Mesendoderm (in vitro differentiated cells): ENCODE data around the gene SPG11.
"Not testable (repeated sequence)": the region's sequence is repeated elsewhere in the genome, so short reads cannot be mapped to it uniquely, and the experiment has no call there.

ENCODE experiments used
- DNase-seq: peaks from one replicate; pipeline ENCODE4 v3.0.0; 2013
- H2AK5ac ChIP-seq: 2 replicates; pipeline ENCODE4 v1.6.1; 2013; ENCODE audit warnings: low read length, inconsistent platforms
- H2BK120ac ChIP-seq: 2 replicates; pipeline ENCODE4 v1.6.1; 2013; ENCODE audit warnings: low read depth, mild to moderate bottlenecking, low read length, moderate library complexity, mixed read lengths
- H2BK15ac ChIP-seq: replicated peaks from 2 replicates; pipeline ENCODE4 v1.6.1; 2013; ENCODE audit warnings: low read depth, mild to moderate bottlenecking, moderate library complexity
- H2BK5ac ChIP-seq: 2 replicates; pipeline ENCODE4 v1.6.1; 2013; ENCODE audit warnings: low read length, inconsistent platforms
- H3K18ac ChIP-seq: 2 replicates; pipeline ENCODE4 v1.6.1; 2013; ENCODE audit warnings: mild to moderate bottlenecking, low read length, mixed read lengths
- H3K23ac ChIP-seq: one replicate; pipeline ENCODE4 v1.6.1; 2013; ENCODE audit warnings: low read length
- H3K27ac ChIP-seq: 2 replicates; pipeline ENCODE4 v1.5.1; 2013; ENCODE audit warnings: low read depth, mild to moderate bottlenecking, inconsistent platforms, low read length, moderate library complexity
- H3K27me3 ChIP-seq: 2 replicates; pipeline ENCODE4 v1.6.1; 2013; ENCODE audit warnings: low read length, control low read depth, mild to moderate bottlenecking, inconsistent platforms; ENCODE audit not compliant: insufficient read depth, poor library complexity
- H3K36me3 ChIP-seq: 2 replicates; pipeline ENCODE4 v1.6.1; 2013; ENCODE audit warnings: low read length, inconsistent platforms; ENCODE audit not compliant: control insufficient read depth, insufficient read depth
- H3K4ac ChIP-seq: one replicate; pipeline ENCODE4 v1.6.1; 2013; ENCODE audit warnings: low read depth, mild to moderate bottlenecking, low read length, moderate library complexity
- H3K4me1 ChIP-seq: 2 replicates; pipeline ENCODE4 v1.6.1; 2013; ENCODE audit warnings: low read depth, low read length, inconsistent platforms; ENCODE audit not compliant: control insufficient read depth
- H3K4me2 ChIP-seq: 2 replicates; pipeline ENCODE4 v1.6.1; 2013; ENCODE audit warnings: low read length
- H3K4me3 ChIP-seq: 2 replicates; pipeline ENCODE4 v1.5.1; 2013; ENCODE audit warnings: mild to moderate bottlenecking, low read length
- H3K56ac ChIP-seq: one replicate; pipeline ENCODE4 v1.6.1; 2013; ENCODE audit warnings: low read length
- H3K79me1 ChIP-seq: 2 replicates; pipeline ENCODE4 v1.6.1; 2013; ENCODE audit warnings: low read length, inconsistent platforms
- H3K79me2 ChIP-seq: 2 replicates; pipeline ENCODE4 v1.6.1; 2013; ENCODE audit warnings: mild to moderate bottlenecking, low read length; ENCODE audit not compliant: control insufficient read depth, insufficient read depth
- H3K9ac ChIP-seq: 2 replicates; pipeline ENCODE4 v1.6.1; 2013; ENCODE audit warnings: low read length, inconsistent platforms
- H4K5ac ChIP-seq: one replicate; pipeline ENCODE4 v1.6.1; 2013; ENCODE audit warnings: low read length
- H4K8ac ChIP-seq: one replicate; pipeline ENCODE4 v1.6.1; 2013; ENCODE audit warnings: low read depth, mild to moderate bottlenecking, control low read depth, low read length, moderate library complexity
- WGBS: extraction: QIAGEN DNeasy Blood & Tissue Kit; methylation state at CpG from one replicate; pipeline ENCODE4 v1.1.7; 2013; ENCODE audit warnings: low lambda C conversion rate, missing lambda C conversion rate; ENCODE audit not compliant: insufficient coverage; ENCODE audit errors: extremely low coverage; 5-methylcytosine and 5-hydroxymethylcytosine counted together

SPG11 gene

GRCh38 chr15:44710236-44711095 is 47.0 kb upstream of the SPG11 start:
- Histone ChIP-seq H3K4me1 (peaks cover 2% of the 10 kb centered on the region), H3K9ac (peak overlapping the region; percentile 31), H2BK15ac (no peak overlapping the region), H3K23ac (no peak overlapping the region), H3K4me2 (peak overlapping the region; percentile 27), H2BK5ac (no peak overlapping the region), H2BK120ac (no peak overlapping the region), H4K5ac (no peak overlapping the region), H3K79me2 (peaks cover 4% of the 10 kb centered on the region), H3K56ac (peak overlapping the region; percentile 73), H3K4me3 (peak overlapping the region; percentile 12), H3K18ac (no peak overlapping the region), H3K36me3 (no peaks in the 10 kb centered on the region), H3K79me1 (no peaks in the 10 kb centered on the region), H3K27ac (peak overlapping the region; percentile 66), H3K27me3 (no peaks in the 10 kb centered on the region), H2AK5ac (no peak overlapping the region), H4K8ac (no peak overlapping the region), H3K4ac (no peak overlapping the region)
- no CpG with 5 or more reads among the region's 11 CpGs for WGBS
- peak; percentile 63 for DNase-seq

GRCh38 chr15:44706946-44707636 is 43.6 kb upstream of the SPG11 start:
- no CpG with 5 or more reads among the region's 2 CpGs for WGBS
- no peak overlapping the region for H3K4ac ChIP-seq
- H2AK5ac ChIP-seq: no peak overlapping the region
- no peaks in the 10 kb centered on the region for H3K79me1 ChIP-seq
- no peak overlapping the region for H2BK120ac ChIP-seq
- H3K4me2 ChIP-seq: no peak overlapping the region
- H2BK5ac ChIP-seq: no peak overlapping the region
- H3K36me3 ChIP-seq: no peaks in the 10 kb centered on the region
- no peaks in the 10 kb centered on the region for H3K79me2 ChIP-seq
- H3K27me3 ChIP-seq: no peaks in the 10 kb centered on the region
- no peak overlapping the region for H3K27ac ChIP-seq
- H3K4me1 ChIP-seq: no peaks in the 10 kb centered on the region
- H3K18ac ChIP-seq: no peak overlapping the region
- no peak for DNase-seq
- no peak overlapping the region for H4K5ac ChIP-seq
- no peak overlapping the region for H3K56ac ChIP-seq
- no peak overlapping the region for H3K4me3 ChIP-seq
- no peak overlapping the region for H3K9ac ChIP-seq
- no peak overlapping the region for H2BK15ac ChIP-seq
- H3K23ac ChIP-seq: no peak overlapping the region
- no peak overlapping the region for H4K8ac ChIP-seq

- Histone ChIP-seq H3K4ac (no peak overlapping the region), H3K4me2 (no peak overlapping the region), H3K27me3 (no peaks in the 10 kb centered on the region), H3K79me1 (no peaks in the 10 kb centered on the region), H3K56ac (no peak overlapping the region), H3K4me3 (no peak overlapping the region), H3K18ac (no peak overlapping the region), H2BK5ac (no peak overlapping the region), H4K8ac (no peak overlapping the region), H3K4me1 (no peaks in the 10 kb centered on the region), H3K79me2 (no peaks in the 10 kb centered on the region), H2AK5ac (no peak overlapping the region), H3K36me3 (no peaks in the 10 kb centered on the region), H2BK120ac (no peak overlapping the region), H2BK15ac (no peak overlapping the region), H3K27ac (no peak overlapping the region), H3K23ac (no peak overlapping the region), H3K9ac (no peak overlapping the region), H4K5ac (no peak overlapping the region)
- DNase-seq: no peak
- WGBS: no CpG with 5 or more reads among the region's 2 CpGs
Measured at GRCh38 chr15:44706401-44706800, 42.9 kb upstream of the SPG11 start.

GRCh38 chr15:44705986-44706385 is 42.5 kb upstream of the SPG11 start:
- no CpG with 5 or more reads among the region's 1 CpG for WGBS
- Histone ChIP-seq H3K79me1 (no peaks in the 10 kb centered on the region), H3K18ac (no peak overlapping the region), H3K27me3 (no peaks in the 10 kb centered on the region), H3K4me3 (no peak overlapping the region), H2BK15ac (no peak overlapping the region), H4K8ac (no peak overlapping the region), H4K5ac (no peak overlapping the region), H2BK5ac (no peak overlapping the region), H3K4me1 (no peaks in the 10 kb centered on the region), H2AK5ac (no peak overlapping the region), H3K23ac (no peak overlapping the region), H3K4me2 (no peak overlapping the region), H3K27ac (no peak overlapping the region), H2BK120ac (no peak overlapping the region), H3K9ac (no peak overlapping the region), H3K36me3 (no peaks in the 10 kb centered on the region), H3K4ac (no peak overlapping the region), H3K79me2 (no peaks in the 10 kb centered on the region), H3K56ac (no peak overlapping the region)
- no peak for DNase-seq

GRCh38 chr15:44700676-44701075 is 37.2 kb upstream of the SPG11 start:
- H3K18ac ChIP-seq, H4K8ac ChIP-seq, H2BK120ac ChIP-seq, H3K56ac ChIP-seq, H3K4me1 ChIP-seq, H3K9ac ChIP-seq, H3K4me3 ChIP-seq, DNase-seq, H2BK15ac ChIP-seq, H3K4ac ChIP-seq, H2BK5ac ChIP-seq, H2AK5ac ChIP-seq, H4K5ac ChIP-seq, H3K27ac ChIP-seq, H3K79me2 ChIP-seq, H3K23ac ChIP-seq, H3K27me3 ChIP-seq, H3K36me3 ChIP-seq, H3K4me2 ChIP-seq, H3K79me1 ChIP-seq: not testable (repeated sequence)
